SU-DHL-6 (cell line): ENCODE results near the gene RBCK1.

Experiments used
- H2AFZ ChIP-seq: fragments of 200-600 bp; sonication (generic); 2 replicates; pipeline ENCODE4 v1.6.1; 2014; ENCODE audit warnings: low read depth, mild to moderate bottlenecking, moderate library complexity, mixed read lengths, antibody characterized with exemption, low read length; ENCODE audit not compliant: severe bottlenecking
- H3F3A ChIP-seq: fragments of 200-600 bp; shearing (Covaris generic); 2 replicates; pipeline ENCODE4 v1.6.0; 2016; ENCODE audit warnings: antibody characterized with exemption, mild to moderate bottlenecking; ENCODE audit not compliant: insufficient read depth
- H3K27ac ChIP-seq: fragments of 200-600 bp; sonication (generic); 2 replicates; pipeline ENCODE4 v1.5.1; 2016; ENCODE audit warnings: low read depth, mild to moderate bottlenecking, low read length, moderate library complexity, mixed read lengths
- H3K27me3 ChIP-seq: fragments of 200-600 bp; sonication (generic), shearing (Covaris generic); 2 replicates; pipeline ENCODE4 v1.6.0; 2014; ENCODE audit warnings: mild to moderate bottlenecking, low read length
- H3K36me3 ChIP-seq: fragments of 200-600 bp; sonication (generic); 2 replicates; pipeline ENCODE4 v1.6.1; 2014; ENCODE audit warnings: mild to moderate bottlenecking, low read length, mixed read lengths
- H3K4me2 ChIP-seq: fragments of 300-600, 200-600 bp; shearing (Covaris generic), sonication (generic); 2 replicates; pipeline ENCODE4 v1.6.0; 2014; ENCODE audit warnings: low read length, low read depth, mild to moderate bottlenecking; ENCODE audit not compliant: poor library complexity, severe bottlenecking
- H3K4me3 ChIP-seq: fragments of 200-600 bp; sonication (generic); 2 replicates; pipeline ENCODE4 v1.5.1; 2014; ENCODE audit warnings: antibody characterized with exemption, low read length, mild to moderate bottlenecking, mixed read lengths; ENCODE audit not compliant: insufficient read depth, poor library complexity, severe bottlenecking
- H3K79me2 ChIP-seq: fragments of 200-600 bp; sonication (generic); 2 replicates; pipeline ENCODE4 v1.6.1; 2014; ENCODE audit warnings: mild to moderate bottlenecking, low read length, moderate library complexity; ENCODE audit not compliant: insufficient read depth
- H3K9ac ChIP-seq: fragments of 200-600 bp; sonication (generic); 2 replicates; pipeline ENCODE4 v1.7.0; 2014; ENCODE audit warnings: mild to moderate bottlenecking, low read length
- H3K9me2 ChIP-seq: fragments of 200-600 bp; sonication (generic); replicated peaks from 2 replicates; pipeline ENCODE4 v1.6.1; 2014; ENCODE audit warnings: low read length; ENCODE audit not compliant: insufficient read depth
- H3K9me3 ChIP-seq: fragments of 200-600 bp; sonication (generic); 2 replicates; pipeline ENCODE4 v1.6.1; 2014; ENCODE audit warnings: low read length, mixed read lengths; ENCODE audit not compliant: insufficient read depth
- H4K20me1 ChIP-seq: fragments of 200-600 bp; sonication (generic); 2 replicates; pipeline ENCODE4 v1.6.1; 2014; ENCODE audit warnings: low read depth, mild to moderate bottlenecking, antibody characterized with exemption, low read length, moderate library complexity, mixed read lengths
- EZH2phosphoT487 ChIP-seq: fragments of 200-600 bp; sonication (generic), shearing (Covaris generic); conservative IDR thresholded peaks from 2 replicates; pipeline ENCODE4 v1.6.1; 2018; ENCODE audit warnings: mild to moderate bottlenecking, antibody characterized with exemption, low read length, moderate library complexity, mixed read lengths
- TF ChIP-seq, protein P1 (sequence below): fragments of 200-600 bp; sonication (generic); IDR thresholded peaks from one replicate; pipeline ENCODE4 v1.5.1; 2017; ENCODE audit warnings: antibody characterized with exemption, mild to moderate bottlenecking, low read length, moderate library complexity; ENCODE audit not compliant: insufficient read depth, poor library complexity, severe bottlenecking

The RBCK1 gene

DNA sequence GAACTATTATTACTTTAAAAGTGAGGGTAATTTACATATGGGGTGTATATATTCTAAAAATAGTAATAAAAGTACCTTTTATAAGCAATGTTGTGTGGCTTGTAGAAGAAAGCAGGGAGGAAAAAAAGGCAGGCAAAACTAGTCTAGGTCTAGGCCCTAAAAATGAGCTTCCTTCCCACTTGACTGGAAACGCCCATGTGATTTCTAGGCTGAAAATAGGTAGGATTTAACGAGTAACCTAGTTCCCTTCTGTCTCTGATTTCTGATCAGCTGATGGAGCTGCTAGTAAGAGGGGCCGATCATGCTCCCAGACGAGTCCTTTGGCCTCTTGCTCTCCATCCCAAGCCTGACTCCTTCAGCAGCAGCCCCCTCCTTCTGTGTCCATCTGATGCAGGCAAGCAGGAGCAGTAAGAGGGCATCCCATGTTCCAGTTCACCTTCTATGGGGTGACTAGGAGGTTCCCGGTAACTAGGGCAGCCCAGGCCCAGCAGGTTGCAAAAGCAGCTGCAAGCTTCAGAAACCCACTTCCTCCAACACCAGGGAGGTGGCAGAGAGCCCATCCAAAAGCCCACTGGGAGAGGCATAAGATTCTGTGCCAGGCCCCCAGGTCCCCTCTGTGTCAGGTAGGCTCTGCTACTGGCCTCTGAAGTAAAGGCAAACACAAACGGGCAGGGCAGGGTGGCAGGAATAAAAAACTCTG lies 29.8 kb downstream of the RBCK1 start:
- Histone ChIP-seq H3F3A (no peaks in the 10 kb centered on the region), H3K9me3 (no peaks in the 10 kb centered on the region), H4K20me1 (no peaks in the 10 kb centered on the region), H3K27ac (no peak overlapping the region), H2AFZ (no peak overlapping the region), H3K79me2 (no peaks in the 10 kb centered on the region), H3K27me3 (no peaks in the 10 kb centered on the region), H3K9ac (no peak overlapping the region), H3K4me2 (no peak overlapping the region), H3K4me3 (no peak overlapping the region), H3K9me2 (no peaks in the 10 kb centered on the region), H3K36me3 (peaks cover 9% of the 10 kb centered on the region; the same call in 1 of the 2 replicates)
- TF ChIP-seq, protein P1, sequence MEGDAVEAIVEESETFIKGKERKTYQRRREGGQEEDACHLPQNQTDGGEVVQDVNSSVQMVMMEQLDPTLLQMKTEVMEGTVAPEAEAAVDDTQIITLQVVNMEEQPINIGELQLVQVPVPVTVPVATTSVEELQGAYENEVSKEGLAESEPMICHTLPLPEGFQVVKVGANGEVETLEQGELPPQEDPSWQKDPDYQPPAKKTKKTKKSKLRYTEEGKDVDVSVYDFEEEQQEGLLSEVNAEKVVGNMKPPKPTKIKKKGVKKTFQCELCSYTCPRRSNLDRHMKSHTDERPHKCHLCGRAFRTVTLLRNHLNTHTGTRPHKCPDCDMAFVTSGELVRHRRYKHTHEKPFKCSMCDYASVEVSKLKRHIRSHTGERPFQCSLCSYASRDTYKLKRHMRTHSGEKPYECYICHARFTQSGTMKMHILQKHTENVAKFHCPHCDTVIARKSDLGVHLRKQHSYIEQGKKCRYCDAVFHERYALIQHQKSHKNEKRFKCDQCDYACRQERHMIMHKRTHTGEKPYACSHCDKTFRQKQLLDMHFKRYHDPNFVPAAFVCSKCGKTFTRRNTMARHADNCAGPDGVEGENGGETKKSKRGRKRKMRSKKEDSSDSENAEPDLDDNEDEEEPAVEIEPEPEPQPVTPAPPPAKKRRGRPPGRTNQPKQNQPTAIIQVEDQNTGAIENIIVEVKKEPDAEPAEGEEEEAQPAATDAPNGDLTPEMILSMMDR, result no peak
- no peak for TF ChIP-seq EZH2phosphoT487

DNA sequence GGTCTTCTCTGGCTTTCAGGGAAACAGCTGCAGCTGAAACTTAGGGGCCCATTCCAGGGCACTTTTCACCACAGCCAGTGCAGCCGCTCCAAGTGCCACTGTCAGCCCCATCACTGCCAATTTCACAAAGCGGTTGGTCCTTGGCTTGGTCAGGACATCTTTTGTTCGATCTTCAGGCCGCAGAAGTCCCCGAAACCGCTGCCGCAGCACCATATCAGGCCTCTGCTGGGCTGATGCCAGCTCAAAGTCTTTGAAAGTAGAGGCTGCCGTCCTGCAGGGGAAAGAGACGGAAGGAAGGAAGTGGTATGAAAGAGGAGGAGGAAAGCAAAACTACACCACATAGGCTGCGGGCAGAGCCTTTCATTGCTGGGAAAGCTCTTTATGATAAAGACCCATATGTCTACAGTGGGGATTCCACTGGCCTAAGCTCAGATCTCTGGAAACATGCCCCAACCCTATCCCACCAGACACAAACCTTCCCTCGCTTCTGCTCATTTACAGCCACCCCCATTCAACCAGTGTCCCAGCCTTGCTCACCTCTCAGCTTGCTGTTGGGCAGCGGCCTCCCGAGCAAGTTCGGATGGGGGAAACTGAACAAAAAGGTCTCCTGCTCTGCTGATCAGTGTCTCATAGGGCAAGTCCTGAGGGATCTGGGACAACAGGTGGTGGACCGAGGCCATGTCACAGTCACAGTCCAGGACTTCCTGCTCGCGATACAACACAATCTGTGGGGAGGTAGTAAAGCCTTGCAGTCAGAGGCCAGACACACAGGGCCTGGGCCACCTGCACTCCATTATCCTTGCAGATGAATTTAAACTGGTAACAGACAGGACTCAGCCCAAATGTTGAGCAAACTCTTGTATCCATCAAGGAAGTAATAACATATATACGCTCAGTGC lies 30.7 kb downstream of the RBCK1 start:
- H4K20me1 ChIP-seq, result no peaks in the 10 kb centered on the region
- H3K27me3 ChIP-seq, result no peaks in the 10 kb centered on the region
- TF ChIP-seq, protein P1, result no peak
- TF ChIP-seq EZH2phosphoT487, result no peak
- no peak overlapping the region for H3K27ac ChIP-seq
- H3K4me2 ChIP-seq, result no peak overlapping the region
- H2AFZ ChIP-seq, result no peak overlapping the region
- no peaks in the 10 kb centered on the region for H3F3A ChIP-seq
- no peak overlapping the region for H3K9ac ChIP-seq
- H3K79me2 ChIP-seq, result no peaks in the 10 kb centered on the region
- H3K9me2 ChIP-seq, result no peaks in the 10 kb centered on the region
- H3K36me3 ChIP-seq, result peaks cover 9% of the 10 kb centered on the region; the same call in 1 of the 2 replicates
- H3K9me3 ChIP-seq, result no peaks in the 10 kb centered on the region
- H3K4me3 ChIP-seq, result no peak overlapping the region

DNA sequence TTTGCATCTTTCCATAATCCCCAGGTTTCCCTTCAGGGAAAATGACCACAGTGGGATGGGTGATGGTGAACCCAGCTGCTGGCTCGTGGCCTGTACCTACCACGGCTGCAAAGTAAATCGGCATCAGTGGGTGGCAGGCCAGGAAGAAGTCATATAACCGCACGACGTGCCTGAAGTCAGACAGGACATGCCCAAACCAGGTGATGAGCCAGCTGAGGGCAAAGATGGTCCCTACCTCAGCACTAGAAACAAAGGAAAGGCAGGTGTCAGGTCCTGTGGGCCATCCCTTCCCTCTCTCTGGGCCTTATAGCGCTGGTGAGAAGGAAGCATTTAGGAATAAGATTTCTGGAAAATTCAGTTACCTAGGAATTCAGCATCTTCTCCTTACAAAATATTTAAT lies 32.0 kb downstream of the RBCK1 start:
- TF ChIP-seq, protein P1, result no peak
- no peak for TF ChIP-seq EZH2phosphoT487
- no peak overlapping the region for H3K4me3 ChIP-seq
- H3K9ac ChIP-seq, result no peak overlapping the region
- no peak overlapping the region for H3K4me2 ChIP-seq
- no peak overlapping the region for H2AFZ ChIP-seq
- no peaks in the 10 kb centered on the region for H3K79me2 ChIP-seq
- H3K36me3 ChIP-seq, result peaks cover 9% of the 10 kb centered on the region; the same call in 1 of the 2 replicates
- H3K27me3 ChIP-seq, result no peaks in the 10 kb centered on the region
- no peaks in the 10 kb centered on the region for H3F3A ChIP-seq
- H4K20me1 ChIP-seq, result no peaks in the 10 kb centered on the region
- no peaks in the 10 kb centered on the region for H3K9me2 ChIP-seq
- H3K27ac ChIP-seq, result no peak overlapping the region
- H3K9me3 ChIP-seq, result no peaks in the 10 kb centered on the region
